Measurements from ENCODE around the gene TTLL8. TPM values are rescaled to one million over a fixed set of nuclear protein-coding genes. Genes with fewer than 3 reads are reported as not detected.

Gene TTLL8
- total and polyA plus RNA-seq, 2 of the 8 experiments (the other 6 are each of a cell fraction or from before 2014, with no cell fraction given), result not detected

- TF ChIP-seq KDM4A (IDR thresholded peaks at IDR 0.05; ENCODE audit: low read depth, low read length, severe bottlenecking) (no peak), BCL11A (IDR thresholded peaks at IDR 0.05; ENCODE audit: low read depth in 2 of 2, low read length in 2 of 2) (no peak), HDAC2 (IDR thresholded peaks at IDR 0.05; ENCODE audit: borderline replicate concordance in 1 of 2, low read depth in 2 of 2, low read length in 2 of 2) (no peak), CTBP2 (IDR thresholded peaks at IDR 0.05; ENCODE audit: borderline replicate concordance, insufficient read depth, insufficient read length, low read length) (no peak), JUND (IDR thresholded peaks at IDR 0.05; ENCODE audit: low read length) (no peak), NRF1 (IDR thresholded peaks at IDR 0.05; ENCODE audit: low read depth, low read length) (no peak), SIX5 (IDR thresholded peaks at IDR 0.05; ENCODE audit: low read depth, low read length) (no peak)
Observed at GRCh38 chr22:50039669-50040443, 18.2 kb downstream of the TTLL8 start (continued).

Data from H1 (cell line).